HEK293T (cell line): ENCODE measurements around the gene SERTM2.

Source experiments
- CTCF ChIA-PET: fragments of 350-600 bp; formaldehyde crosslinking; extraction: SDS; loops from one replicate; lab custom pipeline; 2021; ENCODE audit warnings: antibody characterized with exemption, inconsistent platforms; lab: Yijun Ruan, JAX
- POLR2A ChIA-PET: fragments of 350-600 bp; formaldehyde crosslinking; extraction: SDS; loops from one replicate; lab custom pipeline; 2020; ENCODE audit warnings: antibody characterized with exemption, inconsistent platforms; lab: Yijun Ruan, JAX
- DNase-seq: peaks from one replicate; pipeline ENCODE4 v3.0.0; 2012; ENCODE audit warnings: mixed read lengths; ENCODE audit errors: extremely low spot score
- ARNT ChIP-seq: fragments of 450-650 bp; IDR thresholded peaks from 2 replicates; pipeline ENCODE4 v1.6.1; 2017; ENCODE audit warnings: mild to moderate bottlenecking
- BHLHE40 ChIP-seq: fragments of 450-650 bp; IDR thresholded peaks from 2 replicates; pipeline ENCODE4 v1.6.1; 2016; ENCODE audit warnings: mild to moderate bottlenecking, moderate library complexity, borderline replicate concordance
- CTBP1 ChIP-seq: fragments of 450-650 bp; IDR thresholded peaks from 2 replicates; pipeline ENCODE4 v1.6.1; 2016; ENCODE audit warnings: borderline replicate concordance
- ELF4 ChIP-seq: fragments of 450-650 bp; IDR thresholded peaks from 2 replicates; pipeline ENCODE4 v1.6.1; 2017; ENCODE audit warnings: antibody characterized with exemption
- FOXA1 ChIP-seq: fragments of 450-650 bp; IDR thresholded peaks from 2 replicates; pipeline ENCODE4 v1.6.1; 2016; ENCODE audit warnings: mild to moderate bottlenecking
- FOXK2 ChIP-seq: fragments of 450-650 bp; IDR thresholded peaks from 2 replicates; pipeline ENCODE4 v1.6.1; 2016; ENCODE audit warnings: mild to moderate bottlenecking
- FOXM1 ChIP-seq: fragments of 450-650 bp; IDR thresholded peaks from 2 replicates; pipeline ENCODE4 v1.6.1; 2017; ENCODE audit warnings: mild to moderate bottlenecking, borderline replicate concordance
- HDGF ChIP-seq: fragments of 450-650 bp; IDR thresholded peaks from 2 replicates; pipeline ENCODE4 v1.6.1; 2017; ENCODE audit warnings: antibody characterized with exemption, borderline replicate concordance
- L3MBTL2 ChIP-seq: fragments of 450-650 bp; conservative IDR thresholded peaks from 2 replicates; pipeline ENCODE4 v1.6.1; 2016; ENCODE audit warnings: mild to moderate bottlenecking
- LEF1 ChIP-seq: fragments of 450-650 bp; IDR thresholded peaks from 2 replicates; pipeline ENCODE4 v1.6.1; 2017; ENCODE audit warnings: mild to moderate bottlenecking, borderline replicate concordance
- NFRKB ChIP-seq: fragments of 450-650 bp; IDR thresholded peaks from 2 replicates; pipeline ENCODE4 v1.6.1; 2016; ENCODE audit warnings: mild to moderate bottlenecking, moderate library complexity
- PKNOX1 ChIP-seq: fragments of 450-650 bp; IDR thresholded peaks from 2 replicates; pipeline ENCODE4 v1.6.1; 2016
- SP1 ChIP-seq: fragments of 450-650 bp; IDR thresholded peaks from 2 replicates; pipeline ENCODE4 v1.6.1; 2017
- SUZ12 ChIP-seq: fragments of 450-650 bp; IDR thresholded peaks from 2 replicates; pipeline ENCODE4 v1.6.1; 2016; ENCODE audit warnings: mild to moderate bottlenecking
- TARDBP ChIP-seq: fragments of 450-650 bp; IDR thresholded peaks from 2 replicates; pipeline ENCODE4 v1.6.1; 2016
- ZNF384 ChIP-seq: fragments of 450-650 bp; IDR thresholded peaks from 2 replicates; pipeline ENCODE4 v1.6.1; 2016

The SERTM2 gene

DNA sequence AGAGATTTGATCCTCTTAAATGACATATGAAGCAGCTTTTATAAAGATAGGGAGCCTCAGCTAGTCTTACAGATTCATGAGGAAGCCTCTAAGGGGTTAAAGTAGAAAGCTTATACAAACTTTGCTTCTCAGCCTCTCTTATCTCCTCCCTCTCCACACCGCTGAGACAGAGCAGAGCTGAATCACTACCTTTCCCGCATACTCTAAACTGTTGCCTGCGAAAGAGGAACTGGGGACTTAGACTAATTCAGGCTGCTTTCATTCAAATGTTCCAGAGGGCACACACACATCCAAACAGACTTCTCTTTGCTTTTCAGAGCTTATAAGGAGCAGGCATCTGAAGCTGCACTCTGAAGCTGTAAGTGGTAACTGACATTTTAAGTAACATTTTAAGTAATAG lies at the start of gene SERTM2:
Gene SERTM2, plus strand, starts transcription at position 169 of the 400 bp plus-strand sequence. CDS start 7,213 bp downstream, outside the sequence.
- CTCF ChIA-PET = no interaction called here
- TF ChIP-seq FOXK2 = no peak
- no peak for TF ChIP-seq FOXA1
- no peak for TF ChIP-seq SUZ12
- no peak for TF ChIP-seq FOXM1
- no peak for TF ChIP-seq ARNT
- POLR2A ChIA-PET = no interaction called here
- DNase-seq = no peak

DNA sequence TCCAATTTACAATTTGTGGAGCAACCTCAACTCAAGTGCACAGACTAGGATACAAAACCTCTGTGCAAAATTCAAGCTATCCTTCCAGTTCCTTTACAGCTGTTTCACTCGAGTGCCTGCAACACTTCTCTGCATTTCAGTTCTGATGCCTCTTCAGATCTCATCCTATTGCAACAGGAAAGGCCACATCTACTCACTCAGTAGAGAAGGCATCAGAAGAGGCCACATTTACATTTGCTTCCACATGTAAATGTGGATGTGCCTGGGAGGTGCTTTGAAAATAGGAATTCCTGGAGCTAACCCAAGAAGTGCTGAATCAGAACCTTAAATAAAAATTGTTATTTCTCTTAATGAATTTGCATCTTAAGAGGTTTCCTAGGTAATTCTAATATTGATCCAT lies 45.8 kb upstream of the SERTM2 start:
- CTCF ChIA-PET = no interaction called here
- TF ChIP-seq CTBP1 (no peak), SP1 (no peak), HDGF (no peak), FOXA1 (no peak), ELF4 (no peak), FOXM1 (no peak), PKNOX1 (no peak), LEF1 (no peak), L3MBTL2 (no peak), FOXK2 (no peak), NFRKB (no peak), SUZ12 (no peak), ARNT (no peak)
- POLR2A ChIA-PET = no interaction called here
- DNase-seq = no peak

DNA sequence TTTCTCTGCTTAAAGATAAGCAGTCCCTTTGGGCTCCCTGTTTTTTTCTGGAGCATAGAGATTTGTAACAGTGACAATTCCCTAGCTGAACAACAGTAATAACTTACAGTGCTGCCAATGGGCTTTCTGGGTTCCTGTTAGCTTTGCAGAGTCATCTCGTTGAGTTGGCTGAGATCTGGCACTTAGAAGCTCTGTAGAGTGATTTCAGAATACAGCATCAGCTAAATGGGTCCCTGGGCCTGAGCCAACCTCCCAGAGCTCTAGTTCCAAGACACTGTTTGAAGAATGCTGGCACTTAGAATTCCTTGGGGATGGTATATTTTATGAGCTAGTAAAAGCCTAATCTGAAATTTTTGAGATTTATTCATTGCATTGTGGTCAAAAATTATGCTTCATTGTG lies 43.5 kb upstream of the SERTM2 start:
- CTCF ChIA-PET = no interaction called here
- DNase-seq = no peak
- POLR2A ChIA-PET = no interaction called here
- TF ChIP-seq CTBP1 (no peak), ZNF384 (no peak), ARNT (no peak), ELF4 (no peak), FOXK2 (no peak), BHLHE40 (no peak), SP1 (no peak), PKNOX1 (no peak), LEF1 (no peak), SUZ12 (no peak), FOXM1 (no peak), HDGF (no peak), FOXA1 (no peak), L3MBTL2 (no peak), TARDBP (no peak), NFRKB (no peak)

GRCh38 chrX:111470681-111471403 lies 40.6 kb upstream of the SERTM2 start:
- POLR2A ChIA-PET = no interaction called here
- no peak for TF ChIP-seq CTBP1
- CTCF ChIA-PET = no interaction called here

DNA sequence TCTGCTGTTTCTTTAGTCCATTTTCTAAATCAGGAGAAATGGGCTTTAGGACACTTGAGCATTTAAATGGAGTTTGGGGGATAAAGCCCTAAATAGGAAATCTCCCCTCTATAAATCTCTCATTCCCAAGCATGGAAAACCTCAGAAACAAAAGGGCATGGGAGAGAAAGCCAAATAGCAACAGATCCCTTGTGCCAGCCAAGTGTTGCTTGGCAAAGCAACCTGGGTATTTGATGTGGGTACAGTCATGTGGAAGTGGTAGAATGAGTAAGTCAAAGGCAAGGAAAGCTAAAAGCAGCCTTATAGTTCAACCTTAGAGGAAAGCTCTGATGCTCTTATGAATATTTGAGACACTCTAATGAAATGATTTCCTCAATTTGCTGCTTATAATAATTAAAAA lies 29.5 kb upstream of the SERTM2 start:
- TF ChIP-seq FOXM1 = no peak
- no peak for TF ChIP-seq TARDBP
- TF ChIP-seq ARNT = no peak
- TF ChIP-seq FOXK2 = no peak
- no peak for TF ChIP-seq FOXA1
- no peak for TF ChIP-seq HDGF
- TF ChIP-seq LEF1 = no peak
- TF ChIP-seq SP1 = no peak
- no peak for TF ChIP-seq PKNOX1
- no peak for TF ChIP-seq BHLHE40
- TF ChIP-seq CTBP1 = no peak
- TF ChIP-seq NFRKB = no peak
- no peak for TF ChIP-seq ZNF384
- DNase-seq = no peak
- CTCF ChIA-PET = no interaction called here

More at GRCh38 chrX:111470681-111471403, 40.6 kb upstream of the SERTM2 start:
- no peak for DNase-seq

GRCh38 chrX:111483135-111483534 lies 28.3 kb upstream of the SERTM2 start:
- no peak for TF ChIP-seq SP1
- TF ChIP-seq FOXA1 = no peak
- TF ChIP-seq CTBP1 = no peak
- TF ChIP-seq ZNF384 = no peak
- no peak for DNase-seq
- ChIA-PET CTCF (interaction anchor here (0.6 kb wide), 1 partner anchor 721 kb away, joined by 3 read pairs; no protein-coding TSS in a partner anchor), POLR2A (no interaction called here)

More for the DNA sequence above, 29.5 kb upstream of the SERTM2 start:
- POLR2A ChIA-PET = no interaction called here
